Fibroblast of skin of abdomen (primary cell): ENCODE measurements around the gene TIMM8B. TPM values are rescaled to one million over a fixed set of nuclear protein-coding genes. Genes with fewer than 3 reads are reported as not detected.
"Not testable (repeated sequence)": the region's sequence is repeated elsewhere in the genome, so short reads cannot be mapped to it uniquely, and the experiment has no call there.

Source experiments
- DNase-seq: peaks from one replicate; pipeline ENCODE4 v3.0.0-alpha.2; 2013
- polyA plus RNA-seq, 2 experiments: library from polyadenylated mRNA; unstranded; fragments of 120-200 nt; gene quantifications; one replicate each; pipeline ENCODE4 v1.2.1, GENCODE V29; 2013; ENCODE audit not compliant: insufficient read length in 2 of 2

The TIMM8B gene, protein sequence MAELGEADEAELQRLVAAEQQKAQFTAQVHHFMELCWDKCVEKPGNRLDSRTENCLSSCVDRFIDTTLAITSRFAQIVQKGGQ
- polyA plus RNA-seq (2013, experiment 1 of 2; ENCODE audit: insufficient read length): 49.6 TPM
- 50.0 TPM for polyA plus RNA-seq (2013, experiment 2 of 2; ENCODE audit: insufficient read length)

DNA sequence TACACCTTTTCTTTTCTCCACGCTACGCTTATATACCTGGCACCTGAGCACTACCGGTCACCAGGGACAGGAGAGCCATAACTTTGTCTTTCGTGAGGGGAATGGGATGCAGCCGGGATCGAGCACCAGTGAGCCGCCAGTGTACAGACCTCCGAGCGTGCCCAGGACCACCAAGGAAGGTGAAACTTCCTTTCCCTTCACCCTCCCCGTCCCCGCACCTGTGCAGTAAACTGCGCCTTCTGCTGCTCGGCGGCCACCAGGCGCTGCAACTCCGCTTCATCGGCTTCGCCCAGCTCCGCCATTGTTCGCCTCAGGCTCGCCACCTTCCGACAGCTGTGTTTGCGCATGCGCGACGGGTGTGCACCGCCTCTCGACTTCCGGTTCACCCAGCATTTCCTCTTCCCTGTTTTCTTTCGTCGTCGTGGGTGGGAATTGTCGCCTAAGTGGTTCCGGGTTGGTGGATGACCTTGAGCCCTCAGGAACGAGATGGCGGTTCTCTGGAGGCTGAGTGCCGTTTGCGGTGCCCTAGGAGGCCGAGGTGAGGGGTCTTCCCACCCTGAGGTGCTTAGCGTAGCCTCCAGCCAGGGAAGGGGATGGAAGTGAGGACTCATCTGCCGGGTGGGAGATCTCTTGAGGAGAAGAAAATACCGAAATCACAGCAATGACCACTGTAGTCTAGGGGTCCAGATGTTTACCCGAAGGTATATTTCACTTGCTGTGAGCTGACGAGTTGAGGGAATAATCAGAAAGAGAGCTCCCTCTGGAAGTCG, at the start of gene TIMM8B, which contains the start of gene SDHD:
TSS of gene TIMM8B (minus strand) at position 335 of the 770 bp plus-strand sequence. CDS start at position 302, 33 bp downstream.
TSS of gene SDHD (plus strand) at position 452 of the 770 bp plus-strand sequence. CDS start at position 487, 35 bp downstream.
- DNase-seq: peak; percentile 97

DNA sequence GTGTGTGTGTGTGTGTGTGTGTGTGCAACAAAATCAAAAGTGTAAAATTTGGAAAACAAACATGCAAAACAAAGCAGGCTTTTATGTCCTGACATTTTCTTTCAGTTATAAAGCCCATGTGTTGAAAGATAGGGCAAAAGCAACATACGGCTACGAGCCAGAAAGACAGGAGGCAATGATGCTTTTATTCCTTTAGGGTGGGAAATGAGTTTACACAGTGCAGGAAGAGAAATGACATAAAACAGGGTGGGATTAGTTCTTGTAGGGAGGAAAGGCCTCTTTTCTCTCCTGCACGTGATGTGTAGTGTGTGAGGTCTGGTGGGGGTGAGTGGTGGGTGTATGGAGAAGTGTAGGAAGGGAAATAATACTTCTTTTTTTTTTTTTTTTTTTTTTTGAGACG, 47.9 kb upstream of the TIMM8B start:
- no peak for DNase-seq

DNA sequence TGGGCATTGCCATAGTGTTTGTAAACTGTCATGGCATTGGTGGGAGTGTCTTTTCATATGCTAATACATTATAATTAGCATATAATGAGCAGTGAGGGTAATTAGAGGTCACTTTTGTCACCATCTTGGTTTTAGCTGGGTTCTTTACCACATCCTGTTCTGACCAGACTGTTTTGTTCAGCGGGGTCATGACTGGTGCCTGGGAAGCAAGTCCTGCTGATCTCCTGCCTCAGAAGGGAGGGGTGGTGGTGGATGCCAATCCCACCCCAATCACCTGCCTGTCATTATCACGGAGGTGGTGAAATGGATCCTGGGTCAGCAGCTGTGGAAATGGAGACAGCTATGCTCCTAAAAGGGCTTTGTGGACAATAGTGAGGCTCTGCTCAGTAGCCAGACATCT, 46.2 kb upstream of the TIMM8B start:
- DNase-seq: no peak

DNA sequence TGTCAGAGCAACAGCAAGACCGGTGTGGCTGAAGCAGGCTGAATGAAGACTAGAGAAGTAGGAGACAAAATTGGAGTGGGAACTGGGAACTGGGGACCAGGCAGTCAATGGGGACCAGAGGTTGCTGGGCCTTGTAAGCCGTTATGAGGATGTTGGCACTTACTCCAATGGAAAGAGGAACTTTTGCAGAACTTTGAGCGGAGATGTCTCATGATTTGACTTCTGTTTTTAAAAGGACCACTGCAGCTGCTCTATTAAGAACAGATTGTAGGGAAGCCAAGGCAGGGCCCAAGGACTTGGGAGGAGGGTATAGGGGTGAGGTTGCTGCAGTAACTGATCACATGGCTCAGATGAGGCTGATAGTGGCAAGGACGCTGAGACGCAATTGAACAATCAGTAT, 43.1 kb upstream of the TIMM8B start:
- DNase-seq: no peak

DNA sequence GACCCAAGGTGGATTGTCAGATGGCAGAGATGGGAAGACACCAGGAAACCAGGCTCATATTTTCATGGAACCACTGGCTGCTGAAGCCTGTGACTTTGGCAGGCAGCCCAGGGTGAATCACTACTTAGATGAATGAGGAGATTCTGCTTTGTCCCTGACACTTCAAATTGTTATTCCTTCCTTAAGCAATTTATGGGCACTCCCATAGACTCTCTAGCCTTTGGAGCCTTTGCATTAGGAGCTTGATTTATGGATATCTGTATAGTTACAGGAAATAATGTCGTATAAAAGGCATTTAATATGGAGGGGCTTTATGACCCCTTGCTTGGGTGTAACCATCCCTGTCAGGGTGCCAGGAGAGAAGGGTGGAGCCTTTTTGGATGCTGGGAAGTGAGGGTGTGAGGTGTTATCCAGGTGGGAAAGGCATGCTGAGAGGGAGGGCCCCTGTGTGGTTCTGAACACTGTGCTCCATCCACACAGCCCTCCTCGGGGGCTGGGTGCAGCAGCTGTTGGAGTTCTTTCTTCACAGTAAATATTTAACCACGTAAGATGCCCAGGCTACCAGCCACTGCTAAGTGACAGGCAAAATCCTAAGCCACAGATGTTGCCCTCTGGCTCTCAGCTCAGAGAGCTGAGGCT, 42.0 kb upstream of the TIMM8B start:
- peak; percentile 87 for DNase-seq

DNA sequence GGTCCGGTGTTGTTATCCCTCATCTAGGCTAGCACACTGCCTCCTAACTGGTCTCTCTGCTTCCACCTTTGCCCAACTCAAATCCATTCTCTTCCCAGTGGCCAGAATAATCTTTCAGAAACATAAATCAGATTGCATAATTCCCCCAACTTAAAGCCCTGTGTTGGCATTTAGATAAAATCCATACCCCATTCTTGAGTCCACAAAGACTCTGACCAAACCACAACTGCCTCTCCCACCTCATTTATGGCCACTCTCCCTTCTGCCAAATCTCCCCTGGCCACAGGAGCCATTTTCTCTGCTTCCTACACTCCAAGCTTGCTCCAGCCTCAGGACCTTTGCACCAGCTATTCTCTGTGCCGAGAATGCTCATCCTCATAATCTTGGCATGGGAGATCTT, 40.5 kb upstream of the TIMM8B start:
- no peak for DNase-seq

DNA sequence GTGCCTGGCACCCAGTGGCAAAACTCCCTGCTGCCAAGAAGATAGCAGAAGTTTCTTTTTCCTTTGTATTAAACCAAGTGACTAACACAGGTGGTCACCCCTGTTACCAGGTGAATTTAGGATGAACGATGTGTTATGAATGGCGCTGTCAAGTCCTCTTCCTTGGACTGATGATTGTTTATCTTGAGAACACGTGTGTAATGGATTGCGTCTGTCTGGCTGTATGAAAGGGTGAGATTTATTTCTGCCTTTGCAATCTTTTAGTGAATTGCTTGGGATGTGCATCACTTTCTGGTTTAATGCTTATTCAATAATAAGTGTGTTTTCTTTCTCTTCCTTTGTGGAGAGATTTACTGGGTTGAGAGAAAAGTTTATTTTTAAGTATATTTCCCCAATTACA, 36.6 kb upstream of the TIMM8B start:
- no peak for DNase-seq

DNA sequence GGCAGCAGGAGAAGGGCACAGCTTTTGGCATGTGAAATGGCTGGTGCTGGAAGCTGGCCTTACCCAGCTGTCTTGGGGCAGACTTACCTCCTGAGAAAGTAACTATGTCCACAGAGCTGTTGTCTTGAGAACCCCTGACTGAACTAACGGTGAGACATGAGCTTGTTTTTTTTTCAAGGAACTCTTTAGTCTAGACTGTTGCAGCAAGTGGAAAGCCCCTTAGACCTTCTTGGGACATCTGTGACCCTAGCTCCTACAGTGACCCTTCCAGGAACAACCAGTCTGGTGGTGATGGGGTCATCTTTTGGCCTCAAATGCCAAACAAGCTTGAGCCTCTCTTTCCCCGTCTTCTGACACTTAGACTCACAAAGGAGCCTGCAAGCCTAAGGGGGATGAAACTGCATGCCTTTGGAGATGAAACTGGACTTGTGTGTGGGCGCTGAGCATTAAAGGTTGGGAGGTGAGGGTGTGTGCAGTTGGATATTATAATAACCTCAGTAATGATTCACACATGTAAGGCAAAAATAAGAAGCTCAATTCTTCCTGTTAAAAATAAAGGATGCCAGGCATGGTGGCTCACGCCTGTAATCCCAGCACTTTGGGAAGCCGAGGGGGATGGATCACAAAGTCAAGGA, 35.5 kb upstream of the TIMM8B start:
- no peak for DNase-seq

DNA sequence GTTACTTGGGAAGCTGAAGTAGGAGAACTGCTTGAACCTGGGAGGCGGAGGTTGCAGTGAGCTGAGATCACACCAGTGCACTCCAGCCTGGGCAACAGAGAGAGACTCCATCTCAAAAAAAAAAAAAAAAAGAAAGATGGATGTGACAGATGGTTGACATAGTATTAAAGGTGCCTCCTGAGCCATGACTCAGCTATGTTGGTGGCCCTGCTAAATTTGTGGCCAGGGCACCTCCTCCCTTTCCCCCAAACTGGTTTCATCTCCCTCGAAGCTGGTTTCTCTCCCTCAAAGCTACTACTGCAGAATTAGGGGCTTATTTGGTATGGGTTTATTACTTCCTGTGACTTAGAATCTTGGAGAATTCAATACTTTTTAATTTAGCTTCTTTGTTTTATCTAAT, 31.6 kb upstream of the TIMM8B start:
- no peak for DNase-seq

DNA sequence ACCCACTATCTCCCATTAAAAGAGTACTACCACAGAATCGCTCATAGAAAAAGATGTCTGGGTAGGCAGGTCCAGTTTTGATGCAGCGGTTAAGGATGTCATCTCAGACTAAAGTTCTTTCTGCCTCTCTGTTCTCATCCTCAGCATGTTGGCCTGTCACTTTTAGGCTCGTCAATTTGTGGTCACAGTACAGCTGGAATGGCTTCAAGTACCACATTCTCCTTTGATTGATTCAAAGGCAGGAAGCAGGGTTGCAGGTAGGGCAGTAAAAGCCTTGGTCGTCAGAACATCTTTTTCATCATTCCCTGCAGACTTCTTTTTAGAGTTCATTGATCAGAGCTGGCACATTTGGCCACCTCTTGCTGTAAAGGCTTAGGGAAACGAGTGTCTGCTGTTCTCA, 28.8 kb upstream of the TIMM8B start:
- no peak for DNase-seq

DNA sequence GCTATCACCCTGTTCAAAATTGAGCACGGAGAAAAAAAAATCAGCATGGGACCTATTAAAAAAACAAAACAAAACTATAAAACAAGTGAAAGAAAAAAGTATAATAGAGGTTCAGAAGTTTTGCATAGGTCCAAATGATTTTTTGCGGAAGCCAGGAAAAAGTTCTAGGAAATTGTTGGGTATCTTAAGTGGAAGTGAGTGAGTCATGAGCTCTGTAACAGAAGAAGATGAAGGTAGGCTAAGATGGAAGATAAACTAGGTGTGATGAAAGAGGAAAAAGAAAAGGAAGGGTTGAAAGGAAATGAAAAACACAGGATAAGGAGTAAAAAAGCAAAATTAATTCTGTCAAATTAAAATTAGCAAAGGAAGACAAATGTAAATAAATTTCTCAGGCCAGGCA, 27.9 kb upstream of the TIMM8B start:
- no peak for DNase-seq

DNA sequence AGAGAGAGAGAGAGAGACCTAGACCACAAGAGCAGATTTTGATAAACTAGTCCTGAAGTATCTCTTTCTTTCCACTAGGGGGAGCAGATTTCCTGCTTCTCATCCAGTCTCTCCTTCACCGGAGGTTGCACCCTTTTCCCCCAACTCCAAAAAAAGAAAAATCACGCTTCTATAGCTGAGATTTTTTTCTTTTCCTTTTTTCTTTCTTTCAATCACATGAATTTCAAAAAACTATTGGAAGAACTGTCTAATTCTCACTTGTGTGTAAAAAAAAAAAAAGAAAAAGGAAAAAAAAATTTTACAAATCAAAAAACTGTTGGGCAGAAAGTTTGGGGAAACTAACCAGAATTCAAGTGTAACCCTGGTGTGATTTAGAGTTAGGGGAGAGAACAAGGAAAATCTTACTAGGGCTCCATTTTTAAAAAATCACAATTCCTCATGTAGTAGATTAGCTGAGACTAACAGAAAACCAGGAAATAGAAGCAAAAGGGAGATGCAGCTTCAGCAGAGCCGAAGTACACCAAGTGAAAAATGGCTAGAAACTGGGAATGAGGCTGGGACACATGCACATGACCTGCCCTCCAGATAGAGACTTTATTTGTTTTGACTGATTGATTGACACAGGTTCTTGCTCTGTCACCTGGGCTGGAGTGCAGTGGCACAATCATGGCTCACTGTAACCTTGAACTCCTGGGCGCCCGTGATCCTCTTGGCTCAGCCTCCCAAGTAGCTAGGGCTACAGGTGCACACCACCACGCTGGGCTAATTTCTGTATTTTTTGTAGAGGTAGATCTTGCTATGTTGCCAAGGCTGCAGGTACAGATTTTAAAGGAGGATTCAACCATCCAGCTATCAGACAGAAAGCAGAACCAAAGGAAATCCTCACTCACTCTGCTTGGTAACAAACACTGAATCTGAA, 27.2 kb upstream of the TIMM8B start:
- peak; percentile 65 for DNase-seq

DNA sequence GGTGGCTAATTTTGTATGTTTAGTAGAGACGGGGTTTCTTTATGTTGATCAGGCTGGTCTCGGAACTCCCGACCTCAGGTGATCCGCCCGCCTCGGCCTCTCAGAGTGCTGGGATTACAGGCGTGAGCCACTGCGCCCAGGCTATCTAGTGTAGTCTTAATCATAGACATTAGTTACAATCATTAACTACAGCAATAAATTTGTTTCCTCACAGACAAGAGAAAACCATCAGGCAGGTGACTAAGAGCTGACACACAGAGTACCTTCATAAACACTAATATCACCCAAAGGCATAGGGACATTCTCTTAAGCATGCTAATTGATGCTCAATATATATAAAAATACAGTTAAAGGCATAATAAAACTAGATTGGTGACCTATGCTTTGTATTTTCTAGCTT, 19.5 kb upstream of the TIMM8B start:
- DNase-seq: no peak

DNA sequence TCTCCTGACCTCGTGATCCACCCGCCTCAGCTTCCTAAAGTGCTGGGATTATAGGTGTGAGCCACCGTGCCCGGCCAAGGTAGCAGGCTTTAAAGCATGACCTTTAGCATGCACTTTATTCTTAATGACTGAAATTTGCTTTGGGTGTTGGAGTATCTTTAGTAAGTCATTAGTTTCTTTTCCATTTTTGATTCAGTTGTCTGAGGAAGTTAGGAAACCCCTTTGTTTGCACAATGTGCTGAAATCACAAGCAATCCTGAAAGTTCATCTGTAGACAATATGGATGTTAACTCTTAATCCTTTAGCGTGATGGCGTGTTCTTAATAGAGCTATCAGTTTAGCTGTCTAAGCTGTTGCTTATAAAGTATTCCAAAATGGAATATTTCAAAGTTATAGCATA, 16.9 kb upstream of the TIMM8B start:
- no peak for DNase-seq

DNA sequence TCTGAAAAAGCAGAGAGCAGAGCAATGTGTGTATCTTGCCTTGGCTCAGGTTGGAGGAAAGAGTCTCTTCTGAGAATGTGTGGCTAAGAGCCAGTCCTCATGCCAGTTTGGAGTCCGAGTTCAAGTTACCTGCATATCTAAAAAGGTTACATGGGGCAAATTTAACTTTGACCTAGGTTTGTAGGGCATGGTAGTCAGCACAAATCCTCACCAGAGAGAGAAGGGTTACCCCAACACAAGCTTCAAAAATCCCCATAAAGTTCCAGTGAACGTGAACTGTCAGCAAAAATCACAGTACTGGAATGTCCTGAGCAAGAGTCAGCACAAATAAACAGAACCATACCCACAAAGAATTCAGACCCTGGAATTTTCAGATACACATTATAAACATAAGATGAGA, 13.9 kb upstream of the TIMM8B start:
- DNase-seq: peak; percentile 10

DNA sequence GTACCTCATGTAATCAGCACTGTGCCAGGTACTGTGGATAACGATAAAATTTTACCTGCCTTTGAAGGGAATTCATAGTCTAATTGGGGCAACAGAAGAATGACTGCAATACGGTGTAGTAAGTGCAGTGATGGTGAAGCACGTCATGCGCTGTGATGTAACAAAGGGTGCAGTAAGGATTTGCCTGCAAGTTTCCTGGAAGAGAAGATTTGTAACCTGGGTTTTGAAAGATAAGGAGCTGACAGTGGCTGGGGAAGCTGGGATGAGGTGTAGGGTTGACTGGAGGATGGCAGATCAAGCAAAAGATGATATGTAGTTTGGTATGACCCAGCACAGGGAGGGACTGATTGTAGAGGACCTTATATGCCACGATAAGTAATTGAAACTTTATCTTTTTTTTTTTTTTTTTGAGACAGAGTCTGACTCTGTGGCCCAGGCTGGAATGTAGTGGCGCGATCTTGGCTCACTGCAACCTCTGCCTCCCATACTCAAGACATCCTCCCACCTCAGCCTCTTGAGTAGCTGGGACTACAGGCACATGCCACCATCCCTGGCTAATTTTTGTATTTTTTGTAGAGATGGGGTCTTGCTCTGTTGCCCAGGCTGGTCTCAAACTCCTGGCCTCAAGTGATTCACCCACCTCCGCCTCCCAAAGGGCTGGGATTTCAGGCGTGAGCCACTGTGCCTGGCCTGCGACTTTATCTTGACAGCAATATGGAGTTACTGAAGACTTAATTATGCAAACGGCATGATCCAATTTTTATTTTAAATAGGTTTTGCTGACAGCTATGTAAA, 11.4 kb upstream of the TIMM8B start:
- no peak for DNase-seq

DNA sequence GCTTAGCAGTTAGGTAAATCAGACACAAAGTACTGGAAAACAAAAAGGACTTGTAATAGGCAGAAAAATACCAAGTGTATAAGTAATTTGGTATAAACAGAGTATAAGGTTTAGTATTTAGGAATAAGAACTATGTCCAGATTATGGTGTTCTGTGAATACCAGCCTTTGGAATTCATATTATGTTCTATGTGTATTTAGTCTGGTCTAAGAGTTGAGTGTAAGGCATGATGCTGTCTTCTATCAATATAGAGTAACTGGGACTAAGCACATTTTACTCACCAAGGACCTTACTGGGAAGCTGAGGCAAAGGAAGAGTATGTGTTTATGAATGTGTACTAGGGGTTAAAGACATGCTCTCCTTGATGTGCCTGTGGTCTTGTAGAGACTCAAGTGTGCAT, 9.6 kb upstream of the TIMM8B start:
- DNase-seq: no peak

DNA sequence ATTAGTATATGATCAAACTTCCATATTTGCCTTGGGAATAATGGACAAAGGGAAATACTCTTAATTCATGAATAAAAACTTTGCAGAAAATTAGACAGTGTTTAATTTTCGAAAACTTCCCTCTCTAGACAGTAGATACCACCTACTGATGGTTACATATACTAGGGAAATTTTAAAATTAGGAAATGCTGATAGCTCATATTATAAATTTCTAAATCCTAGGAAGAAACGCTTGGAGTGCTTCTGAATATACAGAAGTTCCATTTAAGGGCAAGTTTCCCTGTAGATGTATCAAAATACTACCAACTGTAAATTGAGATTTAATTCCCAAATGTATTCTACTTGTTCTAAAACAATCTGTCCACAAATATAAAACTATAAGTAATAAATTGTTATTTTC, 8.7 kb upstream of the TIMM8B start:
- DNase-seq: not testable (repeated sequence)

DNA sequence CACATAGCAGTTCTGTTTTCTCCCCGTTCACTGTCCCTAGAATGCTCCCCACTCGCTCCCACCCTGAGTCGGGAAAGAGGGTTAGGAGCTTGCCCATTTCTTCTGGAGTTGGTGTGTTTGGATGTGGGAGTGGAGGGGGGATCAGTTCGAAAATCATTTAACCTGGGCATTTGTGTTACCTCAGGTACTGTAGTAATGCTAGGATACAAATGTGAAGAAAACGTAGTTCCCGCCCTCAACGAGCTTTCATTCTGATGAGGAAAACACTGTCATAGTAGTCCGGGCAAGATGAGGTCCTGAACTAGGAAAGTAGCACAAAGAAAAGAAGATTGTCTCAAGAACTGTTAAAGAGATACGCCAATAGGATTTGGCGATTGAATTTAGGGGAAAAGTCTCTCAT, 656 bp upstream of the TIMM8B start:
- DNase-seq: no peak

DNA sequence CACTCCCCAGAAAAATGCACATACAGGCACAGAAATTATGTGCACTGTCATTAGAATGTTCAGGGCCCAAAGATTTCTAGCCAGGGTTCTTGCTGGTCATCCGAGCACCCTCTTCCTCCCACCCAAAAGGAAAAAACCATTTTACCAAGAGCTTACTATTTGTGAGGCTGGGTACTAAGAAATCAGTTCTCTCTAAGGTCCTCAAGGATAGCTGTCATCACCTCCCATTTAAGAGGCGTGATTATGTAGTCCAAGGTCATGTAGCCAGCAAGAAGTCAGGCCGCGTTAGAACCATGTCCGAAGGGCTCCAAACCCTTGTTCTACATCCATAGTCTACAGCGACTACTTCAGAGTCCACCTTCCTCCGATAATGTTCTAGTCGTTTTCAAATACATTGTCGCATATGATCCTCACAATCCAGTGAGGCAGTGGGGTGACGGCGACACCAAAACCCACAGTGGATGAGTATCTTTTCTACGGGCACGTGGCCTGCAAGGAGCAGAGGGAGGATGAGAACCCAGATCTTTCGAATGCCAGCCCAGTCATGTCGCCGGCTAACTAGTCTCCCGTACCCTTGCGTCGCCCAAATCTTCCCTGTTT, 634 bp downstream of the TIMM8B start:
- DNase-seq: no peak

DNA sequence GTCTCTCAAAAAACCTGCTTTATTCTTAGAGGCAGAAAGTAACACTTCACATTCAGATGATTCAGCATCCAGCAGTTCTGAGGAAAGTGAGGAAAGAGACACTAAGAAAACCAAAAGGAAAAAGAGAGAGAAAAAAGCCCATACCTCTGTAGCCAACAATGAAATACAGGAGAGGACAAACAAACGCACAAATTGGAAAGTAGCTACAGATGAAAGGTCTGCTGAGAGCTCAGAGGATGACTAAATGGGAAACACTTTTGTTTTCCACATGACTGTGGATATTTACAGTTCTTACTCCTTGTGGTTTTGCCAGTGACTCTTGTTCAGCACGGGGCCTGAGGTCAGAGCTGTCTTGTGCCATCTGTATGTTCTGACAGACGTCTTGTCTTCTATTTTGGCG, 3.8 kb downstream of the TIMM8B start:
- no peak for DNase-seq
